ENCODE data around the gene SLC35A2.

DNA sequence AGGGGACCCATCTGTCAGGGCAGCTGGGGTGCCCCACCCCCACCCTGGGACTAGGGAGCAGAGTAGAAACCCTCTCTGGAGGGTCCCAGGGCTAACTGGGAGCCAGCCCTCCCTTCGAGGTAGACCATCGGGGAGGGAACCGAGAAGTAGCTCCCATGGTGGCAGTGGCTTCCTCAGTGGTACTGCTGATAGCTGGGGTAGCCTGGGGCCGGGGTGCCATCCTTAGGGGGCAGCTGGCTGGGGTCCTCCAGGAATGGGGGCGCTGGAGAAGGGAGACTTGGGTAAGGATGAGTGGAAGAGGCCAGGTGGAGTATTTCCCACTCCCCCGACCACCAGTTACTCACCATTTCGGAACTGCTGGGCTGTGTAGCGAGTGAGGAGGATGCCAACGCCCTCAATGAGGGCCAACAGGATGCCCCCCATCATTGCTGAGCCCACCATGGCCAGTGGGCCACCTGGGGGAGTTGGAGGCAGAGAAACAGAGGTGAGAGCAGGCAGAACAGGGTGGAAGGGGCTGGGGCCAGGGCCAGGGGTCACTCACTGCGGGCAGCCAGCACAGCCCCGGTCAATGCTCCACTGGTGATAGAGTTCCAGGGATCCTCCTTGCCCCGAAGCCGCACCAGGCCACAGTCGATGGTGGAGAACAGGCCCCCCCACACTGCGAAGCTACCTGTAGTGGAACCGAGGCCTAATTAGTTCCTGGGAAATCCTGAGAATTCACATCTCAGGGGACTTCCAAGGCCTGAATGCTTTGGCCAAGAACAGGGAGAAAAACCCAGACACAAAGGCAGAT lies 17.7 kb downstream of the SLC35A2 start:
- TF ChIP-seq, protein P1, sequence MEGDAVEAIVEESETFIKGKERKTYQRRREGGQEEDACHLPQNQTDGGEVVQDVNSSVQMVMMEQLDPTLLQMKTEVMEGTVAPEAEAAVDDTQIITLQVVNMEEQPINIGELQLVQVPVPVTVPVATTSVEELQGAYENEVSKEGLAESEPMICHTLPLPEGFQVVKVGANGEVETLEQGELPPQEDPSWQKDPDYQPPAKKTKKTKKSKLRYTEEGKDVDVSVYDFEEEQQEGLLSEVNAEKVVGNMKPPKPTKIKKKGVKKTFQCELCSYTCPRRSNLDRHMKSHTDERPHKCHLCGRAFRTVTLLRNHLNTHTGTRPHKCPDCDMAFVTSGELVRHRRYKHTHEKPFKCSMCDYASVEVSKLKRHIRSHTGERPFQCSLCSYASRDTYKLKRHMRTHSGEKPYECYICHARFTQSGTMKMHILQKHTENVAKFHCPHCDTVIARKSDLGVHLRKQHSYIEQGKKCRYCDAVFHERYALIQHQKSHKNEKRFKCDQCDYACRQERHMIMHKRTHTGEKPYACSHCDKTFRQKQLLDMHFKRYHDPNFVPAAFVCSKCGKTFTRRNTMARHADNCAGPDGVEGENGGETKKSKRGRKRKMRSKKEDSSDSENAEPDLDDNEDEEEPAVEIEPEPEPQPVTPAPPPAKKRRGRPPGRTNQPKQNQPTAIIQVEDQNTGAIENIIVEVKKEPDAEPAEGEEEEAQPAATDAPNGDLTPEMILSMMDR (IDR thresholded peaks at IDR 0.05 in 8 of 11, conservative IDR thresholded peaks at IDR 0.05 in 3 of 11), result no peak
- TF ChIP-seq POLR2A (IDR thresholded peaks at IDR 0.05) (no peak), POLR2AphosphoS5 (IDR thresholded peaks at IDR 0.05) (no peak)

Data from spleen (tissue), 7 donors.